Mesendoderm (in vitro differentiated cells): ENCODE measurements around the gene PPP4C.

Source experiments
- DNase-seq: peaks from one replicate; pipeline ENCODE4 v3.0.0; 2013
- H2AK5ac ChIP-seq: 2 replicates; pipeline ENCODE4 v1.6.1; 2013; ENCODE audit warnings: low read length, inconsistent platforms
- H2BK120ac ChIP-seq: 2 replicates; pipeline ENCODE4 v1.6.1; 2013; ENCODE audit warnings: low read depth, mild to moderate bottlenecking, low read length, moderate library complexity, mixed read lengths
- H2BK15ac ChIP-seq: replicated peaks from 2 replicates; pipeline ENCODE4 v1.6.1; 2013; ENCODE audit warnings: low read depth, mild to moderate bottlenecking, moderate library complexity
- H2BK5ac ChIP-seq: 2 replicates; pipeline ENCODE4 v1.6.1; 2013; ENCODE audit warnings: low read length, inconsistent platforms
- H3K18ac ChIP-seq: 2 replicates; pipeline ENCODE4 v1.6.1; 2013; ENCODE audit warnings: mild to moderate bottlenecking, low read length, mixed read lengths
- H3K23ac ChIP-seq: one replicate; pipeline ENCODE4 v1.6.1; 2013; ENCODE audit warnings: low read length
- H3K27ac ChIP-seq: 2 replicates; pipeline ENCODE4 v1.5.1; 2013; ENCODE audit warnings: low read depth, mild to moderate bottlenecking, inconsistent platforms, low read length, moderate library complexity
- H3K27me3 ChIP-seq: 2 replicates; pipeline ENCODE4 v1.6.1; 2013; ENCODE audit warnings: low read length, control low read depth, mild to moderate bottlenecking, inconsistent platforms; ENCODE audit not compliant: insufficient read depth, poor library complexity
- H3K36me3 ChIP-seq: 2 replicates; pipeline ENCODE4 v1.6.1; 2013; ENCODE audit warnings: low read length, inconsistent platforms; ENCODE audit not compliant: control insufficient read depth, insufficient read depth
- H3K4ac ChIP-seq: one replicate; pipeline ENCODE4 v1.6.1; 2013; ENCODE audit warnings: low read depth, mild to moderate bottlenecking, low read length, moderate library complexity
- H3K4me1 ChIP-seq: 2 replicates; pipeline ENCODE4 v1.6.1; 2013; ENCODE audit warnings: low read depth, low read length, inconsistent platforms; ENCODE audit not compliant: control insufficient read depth
- H3K4me2 ChIP-seq: 2 replicates; pipeline ENCODE4 v1.6.1; 2013; ENCODE audit warnings: low read length
- H3K4me3 ChIP-seq: 2 replicates; pipeline ENCODE4 v1.5.1; 2013; ENCODE audit warnings: mild to moderate bottlenecking, low read length
- H3K56ac ChIP-seq: one replicate; pipeline ENCODE4 v1.6.1; 2013; ENCODE audit warnings: low read length
- H3K79me1 ChIP-seq: 2 replicates; pipeline ENCODE4 v1.6.1; 2013; ENCODE audit warnings: low read length, inconsistent platforms
- H3K79me2 ChIP-seq: 2 replicates; pipeline ENCODE4 v1.6.1; 2013; ENCODE audit warnings: mild to moderate bottlenecking, low read length; ENCODE audit not compliant: control insufficient read depth, insufficient read depth
- H3K9ac ChIP-seq: 2 replicates; pipeline ENCODE4 v1.6.1; 2013; ENCODE audit warnings: low read length, inconsistent platforms
- H4K5ac ChIP-seq: one replicate; pipeline ENCODE4 v1.6.1; 2013; ENCODE audit warnings: low read length
- H4K8ac ChIP-seq: one replicate; pipeline ENCODE4 v1.6.1; 2013; ENCODE audit warnings: low read depth, mild to moderate bottlenecking, control low read depth, low read length, moderate library complexity
- WGBS: extraction: QIAGEN DNeasy Blood & Tissue Kit; methylation state at CpG from one replicate; pipeline ENCODE4 v1.1.7; 2013; ENCODE audit warnings: low lambda C conversion rate, missing lambda C conversion rate; ENCODE audit not compliant: insufficient coverage; ENCODE audit errors: extremely low coverage; 5-methylcytosine and 5-hydroxymethylcytosine counted together

Gene PPP4C

GRCh38 chr16:30052671-30053372 lies 23.0 kb upstream of the PPP4C start:
- Histone ChIP-seq H3K4me2 (peak overlapping the region; percentile 59), H3K27ac (no peak overlapping the region), H3K4me3 (peak overlapping the region; percentile 55), H3K9ac (peak overlapping the region; percentile 65), H3K79me2 (no peaks in the 10 kb centered on the region), H2BK15ac (no peak overlapping the region), H4K5ac (no peak overlapping the region), H3K18ac (peak overlapping the region; percentile 54), H3K4me1 (no peaks in the 10 kb centered on the region), H3K56ac (peak overlapping the region; percentile 85), H2BK5ac (no peak overlapping the region), H3K27me3 (no peaks in the 10 kb centered on the region), H2AK5ac (no peak overlapping the region), H4K8ac (no peak overlapping the region), H2BK120ac (peak overlapping the region; percentile 89), H3K23ac (no peak overlapping the region), H3K36me3 (no peaks in the 10 kb centered on the region), H3K4ac (no peak overlapping the region), H3K79me1 (no peaks in the 10 kb centered on the region)
- no CpG with 5 or more reads among the region's 58 CpGs for WGBS
- DNase-seq = peak; percentile 94

GRCh38 chr16:30053376-30054015 lies 22.3 kb upstream of the PPP4C start:
- no peak overlapping the region for H2BK15ac ChIP-seq
- no peak overlapping the region for H3K27ac ChIP-seq
- no peak overlapping the region for H2AK5ac ChIP-seq
- H2BK5ac ChIP-seq = no peak overlapping the region
- H3K56ac ChIP-seq = peak overlapping the region; percentile 85
- WGBS = no CpG with 5 or more reads among the region's 19 CpGs
- no peak overlapping the region for H2BK120ac ChIP-seq
- H3K4me3 ChIP-seq = peak overlapping the region; percentile 55
- no peaks in the 10 kb centered on the region for H3K79me1 ChIP-seq
- H3K4me2 ChIP-seq = peak overlapping the region; percentile 59
- no peaks in the 10 kb centered on the region for H3K79me2 ChIP-seq
- H3K23ac ChIP-seq = no peak overlapping the region
- H4K5ac ChIP-seq = no peak overlapping the region
- no peak overlapping the region for H3K4ac ChIP-seq
- H3K18ac ChIP-seq = no peak overlapping the region
- peak overlapping the region; percentile 60 for H3K9ac ChIP-seq
- H3K27me3 ChIP-seq = no peaks in the 10 kb centered on the region
- no peak overlapping the region for H4K8ac ChIP-seq
- peak; percentile 86 for DNase-seq
- H3K36me3 ChIP-seq = no peaks in the 10 kb centered on the region
- H3K4me1 ChIP-seq = no peaks in the 10 kb centered on the region

- Histone ChIP-seq H3K9ac (no peak overlapping the region), H4K5ac (no peak overlapping the region), H3K18ac (no peak overlapping the region), H3K4me1 (no peaks in the 10 kb centered on the region), H3K27ac (no peak overlapping the region), H2AK5ac (no peak overlapping the region), H3K79me2 (no peaks in the 10 kb centered on the region), H3K4ac (no peak overlapping the region), H3K23ac (no peak overlapping the region), H3K79me1 (no peaks in the 10 kb centered on the region), H3K56ac (no peak overlapping the region), H3K27me3 (no peaks in the 10 kb centered on the region), H3K4me3 (no peak overlapping the region), H2BK120ac (no peak overlapping the region), H3K36me3 (no peaks in the 10 kb centered on the region), H2BK5ac (no peak overlapping the region), H3K4me2 (no peak overlapping the region), H4K8ac (no peak overlapping the region), H2BK15ac (no peak overlapping the region)
- peak; percentile 26 for DNase-seq
- WGBS = no CpG with 5 or more reads among the region's 8 CpGs
These were observed 21.3 kb upstream of the PPP4C start for GRCh38 chr16:30054451-30054850.

GRCh38 chr16:30054959-30055553 lies 20.7 kb upstream of the PPP4C start:
- no peak overlapping the region for H3K56ac ChIP-seq
- H3K18ac ChIP-seq = no peak overlapping the region
- H3K4ac ChIP-seq = no peak overlapping the region
- no peak overlapping the region for H3K4me2 ChIP-seq
- H2BK120ac ChIP-seq = no peak overlapping the region
- H3K27ac ChIP-seq = no peak overlapping the region
- H3K79me1 ChIP-seq = no peaks in the 10 kb centered on the region
- H3K4me1 ChIP-seq = no peaks in the 10 kb centered on the region
- H3K36me3 ChIP-seq = no peaks in the 10 kb centered on the region
- no peak overlapping the region for H4K5ac ChIP-seq
- no peaks in the 10 kb centered on the region for H3K27me3 ChIP-seq
- H4K8ac ChIP-seq = no peak overlapping the region
- no peak overlapping the region for H2AK5ac ChIP-seq
- no peak overlapping the region for H2BK15ac ChIP-seq
- DNase-seq = peak; percentile 80
- no peak overlapping the region for H3K9ac ChIP-seq
- no CpG with 5 or more reads among the region's 10 CpGs for WGBS
- H3K23ac ChIP-seq = no peak overlapping the region
- H3K79me2 ChIP-seq = no peaks in the 10 kb centered on the region
- H3K4me3 ChIP-seq = no peak overlapping the region
- H2BK5ac ChIP-seq = no peak overlapping the region

- DNase-seq = no peak
- H3K4ac ChIP-seq = no peak overlapping the region
- no peak overlapping the region for H3K18ac ChIP-seq
- no peak overlapping the region for H2BK5ac ChIP-seq
- no peak overlapping the region for H3K27ac ChIP-seq
- no peak overlapping the region for H2BK15ac ChIP-seq
- no CpG with 5 or more reads among the region's 4 CpGs for WGBS
- no peak overlapping the region for H4K5ac ChIP-seq
- no peaks in the 10 kb centered on the region for H3K79me2 ChIP-seq
- no peaks in the 10 kb centered on the region for H3K27me3 ChIP-seq
- H3K79me1 ChIP-seq = peaks cover 2% of the 10 kb centered on the region
- H3K4me2 ChIP-seq = no peak overlapping the region
- no peak overlapping the region for H3K4me3 ChIP-seq
- no peak overlapping the region for H2BK120ac ChIP-seq
- H3K23ac ChIP-seq = no peak overlapping the region
- no peak overlapping the region for H2AK5ac ChIP-seq
- no peak overlapping the region for H3K9ac ChIP-seq
- no peak overlapping the region for H4K8ac ChIP-seq
- H3K56ac ChIP-seq = no peak overlapping the region
- H3K4me1 ChIP-seq = peaks cover 5% of the 10 kb centered on the region
- no peaks in the 10 kb centered on the region for H3K36me3 ChIP-seq
These were observed 15.4 kb upstream of the PPP4C start for GRCh38 chr16:30060346-30060745.
